HG03469 (cell line): ENCODE results near the gene RANBP10.

Experiments used
- ATAC-seq: cut with Tn5 transposase; IDR thresholded peaks from one replicate; pipeline ENCODE4 v1.9.1; 2021; ENCODE audit warnings: mild to moderate bottlenecking, moderate library complexity, moderate number of reproducible peaks; ENCODE audit not compliant: unreplicated experiment

RANBP10 gene

DNA sequence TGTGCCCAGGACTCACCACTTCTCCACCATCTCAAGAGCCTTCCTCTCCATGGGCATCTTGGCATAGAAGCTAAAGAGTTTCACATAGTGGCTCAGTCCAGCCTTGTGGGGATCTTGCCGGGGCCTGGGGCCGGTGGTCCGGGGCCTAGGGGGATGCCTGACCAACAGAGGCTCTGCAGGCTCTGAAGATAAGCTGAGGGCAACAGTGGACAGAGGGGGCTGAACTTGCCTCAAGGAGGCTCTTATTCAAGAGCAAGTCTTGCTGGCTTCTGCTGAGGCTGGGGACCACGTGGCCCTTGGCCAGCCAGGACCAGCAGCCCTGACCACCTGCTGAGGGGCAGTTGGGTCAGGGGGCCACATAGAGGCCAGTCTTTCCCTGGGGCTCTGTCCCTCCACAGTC lies 22.3 kb upstream of the RANBP10 start:
- no peak for ATAC-seq

DNA sequence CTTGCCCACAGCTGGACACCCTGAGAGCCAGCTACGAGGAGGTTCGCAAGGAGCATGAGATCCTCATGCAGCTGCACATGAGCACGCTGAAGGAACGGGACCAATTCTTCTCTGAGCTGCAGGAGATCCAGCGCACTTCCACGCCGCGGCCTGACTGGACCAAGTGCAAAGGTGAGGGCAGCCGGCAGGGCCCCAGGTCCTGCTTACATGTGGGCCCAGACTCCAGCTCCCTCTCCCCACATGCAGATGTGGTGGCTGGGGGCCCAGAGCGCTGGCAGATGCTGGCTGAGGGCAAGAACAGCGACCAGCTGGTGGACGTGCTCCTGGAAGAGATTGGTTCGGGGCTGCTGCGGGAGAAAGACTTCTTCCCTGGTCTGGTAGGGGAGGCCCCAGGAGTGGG lies 19.5 kb upstream of the RANBP10 start:
- no peak for ATAC-seq

GRCh38 chr16:67825119-67825518 lies 18.8 kb upstream of the RANBP10 start:
- ATAC-seq, result no peak

- ATAC-seq, result no peak
Measured at GRCh38 chr16:67822511-67822910, 16.2 kb upstream of the RANBP10 start.

GRCh38 chr16:67820608-67821259 lies 14.4 kb upstream of the RANBP10 start:
- no peak for ATAC-seq

DNA sequence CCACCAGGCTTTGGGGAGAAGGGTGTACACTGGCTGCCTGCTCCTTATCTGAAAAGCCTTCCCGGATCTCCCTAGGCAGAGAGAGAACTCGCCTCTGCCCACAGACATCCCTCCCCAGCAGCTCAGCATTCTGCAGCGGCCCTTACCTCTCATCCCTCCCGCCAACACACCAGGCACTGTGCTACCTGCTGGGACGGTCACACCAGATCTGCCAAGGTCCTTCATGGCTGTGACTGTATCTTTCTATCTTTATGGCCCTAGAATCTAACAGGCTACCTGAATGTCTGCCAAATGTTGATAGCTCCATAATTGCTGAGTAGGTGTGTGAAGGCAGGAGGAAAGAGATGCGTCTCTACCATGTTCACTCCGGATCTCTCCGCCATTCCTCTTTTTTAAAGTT lies 8.2 kb upstream of the RANBP10 start:
- no peak for ATAC-seq

GRCh38 chr16:67811899-67812298 lies 5.5 kb upstream of the RANBP10 start:
- no peak for ATAC-seq

GRCh38 chr16:67807148-67807682 lies 855 bp upstream of the RANBP10 start:
- no peak for ATAC-seq

DNA sequence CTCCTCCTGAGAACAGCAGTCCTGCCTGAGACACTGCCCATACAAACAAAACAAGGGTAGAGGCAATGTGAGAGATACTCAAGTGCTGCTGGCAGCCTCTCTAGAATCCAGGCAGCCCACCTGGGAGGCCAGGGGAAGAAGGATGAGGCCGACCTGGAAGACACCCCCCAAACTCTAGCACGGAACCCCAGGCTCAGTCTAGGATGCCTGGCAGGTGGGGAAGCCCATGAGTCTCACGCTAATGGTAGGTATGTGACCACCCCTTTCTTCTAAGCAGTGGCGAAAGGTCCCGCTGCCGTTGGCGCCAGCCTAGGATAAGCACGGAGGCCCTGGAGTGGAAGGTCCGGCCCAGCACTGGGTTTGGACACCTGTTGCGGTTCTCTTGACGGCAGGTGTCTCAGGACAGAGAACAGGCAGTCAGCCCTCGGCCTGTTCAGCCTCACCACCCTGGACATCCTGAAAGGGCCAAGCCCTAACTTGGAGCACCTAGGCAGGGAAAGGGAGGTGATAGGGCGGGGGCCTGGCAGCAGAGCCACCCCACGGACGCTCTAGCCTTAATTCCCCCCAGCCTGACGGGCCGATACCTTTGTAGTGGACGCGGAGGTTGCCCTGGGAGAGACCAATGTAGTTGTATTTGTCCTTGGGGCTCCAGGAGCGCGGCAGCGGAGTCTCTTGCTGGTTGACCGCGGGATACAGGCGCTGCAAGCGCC lies 487 bp downstream of the RANBP10 start:
- ATAC-seq, result no peak

- ATAC-seq, result no peak
Measured at GRCh38 chr16:67804853-67805542, 1.4 kb downstream of the RANBP10 start.

DNA sequence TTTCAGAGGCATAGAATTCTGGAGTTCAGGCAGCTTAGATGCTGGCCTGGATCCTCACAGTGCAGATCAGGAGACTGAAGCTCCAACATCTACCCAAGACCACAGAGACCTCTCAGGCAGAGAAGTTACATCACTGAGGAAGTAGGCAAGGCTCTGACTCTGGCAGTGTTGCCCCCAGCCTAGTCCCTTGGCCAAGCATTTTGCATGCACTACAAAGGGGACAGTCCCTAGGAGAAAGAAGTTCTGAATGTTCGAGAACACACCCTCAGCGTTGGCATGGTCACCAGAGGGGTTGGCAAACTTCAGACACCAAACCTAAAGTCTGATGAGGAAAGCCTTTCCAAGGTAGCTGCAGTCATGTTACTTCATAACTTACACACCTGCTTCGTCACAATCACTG lies 2.5 kb downstream of the RANBP10 start:
- ATAC-seq, result no peak

DNA sequence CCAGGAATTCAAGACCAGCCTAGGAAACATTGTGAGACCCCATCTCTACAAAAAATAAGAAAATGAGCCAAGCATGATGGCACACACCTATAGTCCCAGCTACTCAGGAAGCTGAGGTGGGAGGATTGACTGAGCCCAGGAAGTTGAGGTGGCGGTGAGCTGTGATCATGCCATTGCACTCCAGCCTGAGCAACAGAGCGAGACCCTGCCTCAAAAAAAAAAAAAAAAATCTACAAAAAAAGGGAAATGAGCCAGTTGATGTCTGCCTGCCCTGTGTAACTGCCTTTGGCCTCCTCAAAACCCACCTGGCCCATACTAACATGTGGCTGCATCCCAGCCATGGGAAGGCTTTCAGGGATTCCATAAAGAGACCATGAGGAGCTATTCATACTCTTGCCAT lies 4.5 kb downstream of the RANBP10 start:
- no peak for ATAC-seq

- ATAC-seq, result no peak
Measured at GRCh38 chr16:67801241-67801640, 5.1 kb downstream of the RANBP10 start.

- ATAC-seq, result no peak
Measured at GRCh38 chr16:67800338-67800926, 5.9 kb downstream of the RANBP10 start.

- ATAC-seq, result no peak
Measured at GRCh38 chr16:67796099-67796718, 10.2 kb downstream of the RANBP10 start.

DNA sequence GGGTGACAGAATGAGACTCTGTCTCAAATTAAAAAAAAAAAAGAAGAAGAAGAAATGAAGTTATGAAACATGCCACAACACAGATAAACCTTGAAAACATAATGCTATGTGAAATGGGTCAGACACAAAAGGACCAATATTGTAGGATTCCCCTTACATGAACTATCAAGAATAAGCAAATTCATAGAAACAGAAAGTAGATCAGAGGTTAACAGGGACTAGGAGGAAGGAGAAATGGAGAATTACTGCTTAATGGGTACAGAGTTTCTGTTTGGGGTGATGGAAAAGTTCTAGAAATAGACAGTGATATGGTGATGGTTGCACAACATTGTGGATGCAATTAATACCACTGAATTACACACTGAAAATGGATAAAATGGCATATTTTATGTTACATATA lies 16.3 kb downstream of the RANBP10 start:
- ATAC-seq, result no peak

- no peak for ATAC-seq
Measured at GRCh38 chr16:67786491-67786890, 19.9 kb downstream of the RANBP10 start.

- ATAC-seq, result no peak
Measured at GRCh38 chr16:67783353-67783725, 23.0 kb downstream of the RANBP10 start.

- no peak for ATAC-seq
Measured at GRCh38 chr16:67782567-67783352, 23.6 kb downstream of the RANBP10 start.

- ATAC-seq, result no peak
Measured at GRCh38 chr16:67781565-67781921, 24.8 kb downstream of the RANBP10 start.
